ENCODE measurements around the gene LOXL3.
A peak's percentile ranks its signal among the peaks of the same experiment; 100 is the strongest.
"Not testable (repeated sequence)": the region's sequence is repeated elsewhere in the genome, so short reads cannot be mapped to it uniquely, and the experiment has no call there.

Gene LOXL3

GRCh38 chr2:74503506-74504475, 50.0 kb downstream of the LOXL3 start:
- no peak for DNase-seq

DNA sequence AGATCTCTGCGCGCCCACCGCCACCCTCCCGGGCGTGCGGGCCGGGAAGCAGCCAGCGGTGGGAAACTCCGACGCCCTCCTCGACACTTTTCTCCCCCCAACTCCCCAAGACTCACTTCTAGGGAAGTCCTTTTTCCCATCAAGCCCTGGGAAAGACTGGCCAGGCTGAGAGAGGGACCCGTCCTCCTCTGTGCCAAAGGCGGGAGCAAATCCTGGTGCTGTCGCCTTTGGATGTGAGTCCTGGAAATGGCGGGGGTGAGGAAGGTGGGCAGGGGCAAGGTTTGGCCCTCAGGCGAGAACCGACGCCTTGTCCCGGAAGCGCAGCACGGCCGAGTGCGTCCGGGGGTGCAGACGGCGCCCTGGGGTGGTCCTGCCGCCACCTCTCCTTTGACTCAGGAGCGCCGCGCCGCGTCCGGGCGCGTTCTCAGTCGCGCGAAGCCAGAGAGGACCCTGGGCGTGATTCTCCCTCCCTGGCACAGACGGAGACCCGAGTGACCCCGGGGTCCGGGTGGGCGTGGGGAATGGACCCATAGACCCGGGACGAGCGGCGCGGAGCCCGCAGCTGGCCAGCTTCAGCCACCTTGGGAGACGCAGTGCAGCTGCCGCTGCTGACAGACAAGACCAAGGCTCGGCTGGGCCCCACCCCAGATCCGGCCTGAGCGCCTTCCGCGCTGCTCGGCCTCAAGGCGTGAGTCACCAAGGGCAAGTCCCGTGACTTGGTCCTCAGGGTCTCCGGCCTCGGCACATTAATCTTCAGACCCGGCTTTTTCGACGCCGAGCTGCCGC, 50.8 kb downstream of the LOXL3 start:
- peak; percentile 42 for DNase-seq

- DNase-seq, result no peak
Measured at GRCh38 chr2:74502147-74502719, 51.5 kb downstream of the LOXL3 start.

- DNase-seq, result no peak
Measured at GRCh38 chr2:74501335-74502071, 52.2 kb downstream of the LOXL3 start.

- DNase-seq, result no peak
Measured at GRCh38 chr2:74500578-74500946, 53.2 kb downstream of the LOXL3 start.

DNA sequence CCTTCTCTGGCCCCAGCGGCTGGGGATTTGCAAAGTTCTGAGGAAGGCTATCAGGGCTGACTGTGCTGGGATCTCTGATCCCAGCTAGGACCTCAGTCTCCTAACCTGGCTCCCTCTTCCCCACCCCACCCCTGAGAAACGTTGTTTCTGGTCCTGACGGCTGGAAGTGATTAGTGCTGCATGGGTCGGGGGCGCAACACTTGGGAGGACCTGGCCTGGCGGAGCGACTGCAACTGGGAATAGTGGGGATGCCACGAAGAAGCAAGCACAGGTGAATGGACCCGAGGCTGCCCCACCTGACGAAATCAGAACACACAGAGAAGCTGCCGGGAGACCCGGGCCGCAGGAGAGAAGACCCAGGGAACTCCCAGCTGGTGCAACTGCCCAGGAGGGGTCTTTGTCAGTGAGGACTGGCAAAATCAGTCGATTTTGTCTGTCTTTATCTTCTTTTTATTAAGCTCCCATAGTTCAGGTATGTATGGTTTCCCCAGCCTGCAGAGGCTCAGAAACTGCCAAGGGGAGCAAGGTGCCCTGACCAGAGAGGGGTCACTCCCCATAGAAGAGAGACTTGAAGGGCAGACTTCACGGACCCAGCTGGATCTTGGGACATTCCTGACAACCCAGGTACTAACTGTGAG, 53.7 kb downstream of the LOXL3 start:
- DNase-seq, result no peak

DNA sequence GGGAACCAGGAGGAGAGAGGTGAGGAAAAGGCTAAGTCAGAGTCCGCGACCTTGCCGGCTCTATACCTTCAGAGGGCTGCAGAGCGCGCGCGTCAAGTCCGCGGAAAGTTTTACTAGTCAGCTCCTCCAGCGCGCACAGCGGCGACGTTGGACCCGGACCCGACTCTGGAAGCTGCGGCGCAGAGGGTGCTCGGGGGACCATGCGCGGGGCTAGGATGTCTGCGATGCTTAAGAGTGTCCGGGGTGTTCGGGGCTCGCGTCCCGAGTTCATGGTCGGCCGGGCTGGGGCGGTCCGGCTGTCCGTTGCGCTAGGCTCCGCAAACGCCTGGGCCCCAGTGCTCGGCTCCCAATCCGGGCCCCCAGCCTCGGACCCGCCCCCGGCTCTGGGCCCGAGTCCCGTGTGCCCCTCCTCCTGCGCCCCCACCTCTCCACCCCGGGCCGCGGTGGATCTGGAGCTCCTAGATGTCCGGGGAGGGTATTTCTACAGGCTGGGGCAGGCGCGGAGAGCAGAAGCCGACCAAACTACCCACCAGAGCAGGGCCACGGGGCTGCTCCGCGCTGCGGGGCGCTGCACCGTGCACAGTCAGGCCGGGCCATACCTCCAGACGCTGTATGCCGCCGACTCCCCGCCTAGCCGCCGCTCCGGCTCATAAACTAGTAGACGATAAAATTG, 54.3 kb downstream of the LOXL3 start, which contains the start of gene LBX2:
LBX2 (minus strand) TSS at position 337 of the 673 bp plus-strand sequence; CDS start at position 271, 66 bp downstream.
- peak; percentile 46 for DNase-seq

- no peak for DNase-seq
Measured at GRCh38 chr2:74498500-74499266, 55.1 kb downstream of the LOXL3 start.

- DNase-seq, result peak; percentile 35
Measured at GRCh38 chr2:74497777-74498499, 55.8 kb downstream of the LOXL3 start.

DNA sequence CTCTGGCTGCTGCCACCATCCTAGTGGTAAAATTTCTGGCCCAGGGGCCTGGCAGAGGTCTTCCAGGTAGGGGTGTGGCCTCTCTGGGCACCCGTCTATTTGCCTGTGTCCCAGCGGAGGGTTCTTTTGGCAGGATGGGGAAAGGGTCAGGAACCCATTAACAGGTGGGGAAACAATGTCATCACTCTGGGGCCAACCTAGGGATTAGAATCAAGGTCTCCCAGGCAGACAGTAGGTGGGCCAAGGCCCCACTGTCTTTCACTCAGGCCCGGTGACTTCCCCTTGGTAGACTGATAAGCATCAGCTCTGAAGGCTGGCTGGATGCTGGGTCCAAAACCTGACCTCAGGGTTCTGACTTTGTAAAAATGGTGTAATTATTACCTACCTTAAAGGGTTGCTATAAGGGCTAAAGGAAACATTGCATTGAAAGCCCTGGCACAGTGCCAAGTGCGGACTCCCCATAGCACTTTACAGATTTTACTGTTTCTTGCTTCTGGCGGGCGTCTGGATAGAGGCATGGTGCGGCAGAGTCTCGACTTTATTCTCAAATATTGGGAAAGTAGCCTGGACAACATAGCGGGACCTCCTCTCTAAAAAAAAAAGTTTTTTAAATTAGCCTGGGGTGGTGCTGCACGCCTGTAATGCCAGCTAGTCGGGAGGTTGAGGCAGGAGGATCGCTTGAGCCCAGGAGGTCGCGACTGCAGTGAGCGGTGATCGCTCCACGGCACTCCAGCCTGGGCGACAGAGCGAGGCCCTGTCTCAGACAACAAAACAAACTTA, 56.6 kb downstream of the LOXL3 start:
- no peak for DNase-seq

GRCh38 chr2:74495440-74495839, 58.3 kb downstream of the LOXL3 start:
- no peak for DNase-seq

- no peak for DNase-seq
Measured at GRCh38 chr2:74493546-74493945, 60.2 kb downstream of the LOXL3 start.

- DNase-seq, result no peak
Measured at GRCh38 chr2:74491648-74492544, 61.8 kb downstream of the LOXL3 start.

DNA sequence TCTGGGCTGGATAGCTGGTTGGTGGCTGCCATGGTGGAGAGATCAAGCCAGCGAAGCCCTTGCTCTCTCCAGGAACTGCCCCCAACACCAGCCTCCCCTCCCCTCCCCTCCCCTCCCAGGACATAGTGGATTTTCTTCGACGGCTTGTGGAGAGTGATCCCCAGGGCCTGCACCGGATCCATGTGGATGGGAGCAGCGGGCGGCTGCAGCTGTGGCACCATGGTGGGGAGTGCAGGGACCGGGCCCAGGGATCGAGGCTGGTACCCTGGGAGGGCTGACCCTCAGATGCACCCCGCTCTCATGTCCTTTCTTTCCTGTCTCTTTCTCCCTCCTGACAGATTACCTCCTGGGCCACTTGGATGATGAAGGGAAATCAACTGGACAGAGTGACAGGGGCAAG, 63.8 kb downstream of the LOXL3 start:
- no peak for DNase-seq

GRCh38 chr2:74488643-74489481, 64.9 kb downstream of the LOXL3 start:
- no peak for DNase-seq

GRCh38 chr2:74486141-74486540, 67.6 kb downstream of the LOXL3 start:
- DNase-seq, result no peak

DNA sequence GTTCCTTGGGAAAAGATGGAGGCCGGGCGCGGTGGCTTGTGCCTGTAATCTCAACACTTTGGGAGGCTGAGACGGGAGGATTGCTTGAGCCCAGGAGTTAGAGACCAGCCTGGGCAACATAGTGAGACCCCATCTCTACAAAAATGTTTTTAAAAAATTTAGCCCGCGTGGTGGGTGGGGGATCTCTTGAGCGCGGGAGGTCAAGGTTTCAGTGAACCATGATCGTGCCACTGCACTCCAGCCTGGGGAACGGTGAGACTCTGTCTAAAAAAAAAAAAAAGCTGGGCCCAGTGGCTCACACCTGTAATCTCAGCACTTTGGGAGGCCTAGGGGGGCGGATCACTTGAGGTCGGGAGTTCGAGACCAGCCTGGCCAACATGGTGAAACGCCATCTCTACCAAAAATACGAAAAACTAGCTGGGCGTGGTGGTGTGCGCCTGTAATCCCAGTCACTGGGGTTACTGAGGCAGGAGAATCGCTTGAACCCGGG, 70.0 kb downstream of the LOXL3 start:
- not testable (repeated sequence) for DNase-seq
